Activated CD4-positive, CD25-positive, alpha-beta regulatory T cell treated with anti-CD3 and anti-CD28 coated beads, Interleukin-2, amount 50 U/mL, for 24 hours (primary cell): ENCODE measurements around the gene CHST11.

Experiments
- ATAC-seq, 2 donors: fragments of 150-1000 bp; cut with Tn5 transposase; one replicate each; pipeline ENCODE4 v1.10.0; 2021; ENCODE audit warnings: mild to moderate bottlenecking in 1 of 2, moderate library complexity in 1 of 2

CHST11 gene

DNA sequence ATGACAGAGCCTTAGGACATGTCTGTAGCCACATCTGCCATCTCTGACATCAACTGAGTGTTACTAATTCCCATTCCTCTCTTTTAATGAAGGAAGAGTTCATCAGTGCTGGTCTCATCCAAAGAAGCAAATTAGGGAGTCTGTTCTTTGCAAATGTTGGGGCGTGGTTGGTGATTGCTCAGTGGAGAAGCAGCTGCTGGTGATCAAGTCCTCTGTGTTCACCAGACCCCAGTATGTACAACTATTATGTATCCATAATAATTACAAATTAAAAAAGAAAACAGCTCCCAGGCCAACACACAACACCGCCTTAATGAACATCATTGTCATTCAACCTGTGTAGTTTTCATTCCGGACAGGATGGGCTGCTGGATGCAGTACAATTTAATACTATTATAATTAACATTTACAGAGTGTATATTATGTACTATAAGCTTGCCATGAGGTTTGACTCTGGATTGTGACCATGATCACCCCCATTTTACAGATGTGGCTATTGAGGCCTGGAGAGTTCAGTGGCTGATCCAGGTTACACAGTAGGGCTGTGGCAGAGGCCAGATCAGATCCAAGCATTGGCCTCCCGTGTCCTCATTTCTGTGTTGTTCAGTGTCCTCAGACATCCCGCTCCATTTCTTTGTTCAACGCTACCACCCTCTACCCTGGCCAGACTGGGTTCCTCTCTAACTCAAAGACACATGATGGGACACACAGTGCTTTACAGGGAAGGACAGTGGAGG is 179.0 kb downstream of the CHST11 start:
- no peak for ATAC-seq

DNA sequence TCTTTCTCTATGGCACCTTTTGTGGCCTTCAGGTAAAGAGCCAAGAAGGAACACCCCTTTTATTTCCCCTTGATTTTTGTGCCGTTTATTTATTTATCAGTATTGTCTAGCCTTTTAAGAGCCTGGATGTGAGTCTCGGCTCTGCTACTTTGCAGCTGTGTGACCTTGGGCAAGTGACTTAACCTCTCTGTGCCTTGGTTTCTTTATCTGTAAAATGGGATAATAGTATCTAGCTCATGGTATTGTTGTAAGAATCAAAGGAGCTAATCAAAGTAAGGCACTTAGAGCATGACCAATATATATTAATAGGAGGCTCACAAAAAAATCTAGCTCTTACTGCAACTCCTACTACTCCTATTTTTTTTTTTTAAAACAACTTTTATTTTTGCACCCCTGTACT is 179.7 kb downstream of the CHST11 start:
- no peak for ATAC-seq

DNA sequence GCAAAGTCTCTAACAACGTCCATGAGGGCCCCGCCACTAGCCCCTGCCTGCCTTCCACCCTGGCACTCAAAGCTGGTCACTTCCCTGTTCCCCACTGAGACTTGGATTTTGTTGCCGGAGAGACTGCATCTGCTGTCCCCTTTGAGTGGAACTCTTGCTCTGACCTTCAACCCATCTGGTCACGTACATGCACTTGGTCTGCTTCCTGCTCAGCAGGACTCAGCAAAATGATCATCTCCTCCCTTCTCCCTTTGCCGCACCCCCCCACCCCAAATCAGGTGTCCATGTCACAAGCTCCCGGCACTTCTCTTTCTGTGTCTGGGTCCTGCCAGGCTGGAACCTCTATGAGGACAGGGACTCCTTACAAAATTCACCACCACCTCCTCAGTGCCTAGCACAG is 180.9 kb downstream of the CHST11 start:
- ATAC-seq, result no peak

DNA sequence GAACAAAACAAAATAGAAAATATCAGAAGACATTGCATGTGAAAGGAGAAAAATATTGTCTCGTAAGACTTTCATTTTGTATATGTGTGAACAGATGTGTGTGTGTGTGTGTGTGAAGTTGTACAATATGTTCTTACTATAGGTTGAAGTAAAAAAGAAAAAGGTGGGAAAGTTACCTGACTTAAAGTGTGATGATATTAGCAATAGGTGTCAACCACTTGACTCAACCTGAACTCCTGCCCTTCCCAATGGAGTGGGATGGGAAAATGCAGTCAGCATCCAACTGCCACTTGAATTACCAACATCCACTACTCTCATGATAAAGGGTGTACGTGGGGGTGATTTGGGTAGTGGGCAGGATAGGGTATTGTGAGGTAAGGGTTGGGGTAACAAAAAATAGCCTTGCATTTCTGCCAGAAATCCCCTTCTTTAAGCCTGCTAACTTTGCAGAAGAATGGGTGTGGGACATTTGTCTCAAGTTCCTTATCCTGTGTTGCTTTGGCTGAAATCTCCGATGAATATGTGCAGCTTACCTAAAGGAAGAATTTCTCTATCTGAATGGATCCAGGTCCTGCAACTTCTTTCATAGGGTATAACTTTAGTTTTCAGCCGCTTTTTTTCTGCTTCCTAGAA is 181.6 kb downstream of the CHST11 start:
- peak in 1 of 2 donors; percentile 18 for ATAC-seq

DNA sequence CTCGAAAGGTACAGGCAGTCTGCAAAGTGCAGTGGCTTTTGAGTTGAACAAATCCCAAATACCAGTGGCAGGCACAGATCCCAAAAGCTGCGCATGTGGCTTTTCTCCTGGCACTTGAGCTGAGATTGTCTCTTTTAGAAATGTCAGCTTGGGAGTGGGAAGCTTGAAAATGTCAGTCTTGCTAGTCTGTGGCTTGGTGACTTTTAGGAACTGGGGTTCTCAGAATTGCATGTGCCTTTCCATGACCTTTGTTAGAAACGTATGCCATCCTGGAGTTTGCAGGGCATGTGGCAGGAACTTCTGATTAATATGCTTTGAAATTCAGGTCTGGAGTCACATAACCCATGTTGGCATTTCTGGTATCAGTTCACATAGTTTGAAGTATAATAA is 182.1 kb downstream of the CHST11 start:
- ATAC-seq, result no peak

DNA sequence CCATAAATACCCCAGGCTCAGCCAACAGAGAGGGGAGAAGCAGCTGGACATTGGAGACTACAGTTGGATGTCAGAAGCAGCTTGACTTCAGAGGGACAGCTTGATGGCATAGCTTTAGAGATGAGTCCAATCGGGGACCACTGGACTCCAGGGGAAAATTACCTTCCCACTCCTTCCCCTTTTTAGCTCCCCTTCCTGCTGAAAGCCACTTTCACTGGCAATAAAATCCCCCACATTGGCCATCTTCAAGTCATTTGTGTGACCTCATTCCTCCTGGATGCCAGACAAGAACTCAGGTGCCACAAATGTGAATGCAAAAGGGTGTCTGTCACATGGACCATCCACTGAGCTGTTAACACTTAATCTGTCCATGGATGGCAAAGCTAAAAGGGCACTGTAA is 184.2 kb downstream of the CHST11 start:
- ATAC-seq, result no peak

DNA sequence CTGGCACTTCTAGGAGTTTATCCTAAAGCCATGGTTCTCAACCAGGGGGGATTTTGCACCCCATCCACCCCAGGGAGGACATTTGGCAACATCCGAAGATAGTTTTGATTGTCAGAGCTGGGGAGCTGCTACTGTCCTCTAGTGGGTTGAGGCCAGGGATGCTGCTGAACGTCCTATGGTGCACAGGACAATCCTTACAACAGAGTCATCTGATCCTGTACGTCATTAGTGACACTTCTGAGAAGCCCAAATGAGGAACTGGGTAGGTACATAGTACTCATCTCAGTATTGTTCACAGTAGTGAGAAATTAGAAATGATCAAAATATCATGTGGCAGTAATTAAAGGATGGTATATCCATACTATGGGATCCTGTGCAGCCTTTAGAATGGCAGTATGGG is 185.1 kb downstream of the CHST11 start:
- ATAC-seq, result peak; percentile 82 to 91

DNA sequence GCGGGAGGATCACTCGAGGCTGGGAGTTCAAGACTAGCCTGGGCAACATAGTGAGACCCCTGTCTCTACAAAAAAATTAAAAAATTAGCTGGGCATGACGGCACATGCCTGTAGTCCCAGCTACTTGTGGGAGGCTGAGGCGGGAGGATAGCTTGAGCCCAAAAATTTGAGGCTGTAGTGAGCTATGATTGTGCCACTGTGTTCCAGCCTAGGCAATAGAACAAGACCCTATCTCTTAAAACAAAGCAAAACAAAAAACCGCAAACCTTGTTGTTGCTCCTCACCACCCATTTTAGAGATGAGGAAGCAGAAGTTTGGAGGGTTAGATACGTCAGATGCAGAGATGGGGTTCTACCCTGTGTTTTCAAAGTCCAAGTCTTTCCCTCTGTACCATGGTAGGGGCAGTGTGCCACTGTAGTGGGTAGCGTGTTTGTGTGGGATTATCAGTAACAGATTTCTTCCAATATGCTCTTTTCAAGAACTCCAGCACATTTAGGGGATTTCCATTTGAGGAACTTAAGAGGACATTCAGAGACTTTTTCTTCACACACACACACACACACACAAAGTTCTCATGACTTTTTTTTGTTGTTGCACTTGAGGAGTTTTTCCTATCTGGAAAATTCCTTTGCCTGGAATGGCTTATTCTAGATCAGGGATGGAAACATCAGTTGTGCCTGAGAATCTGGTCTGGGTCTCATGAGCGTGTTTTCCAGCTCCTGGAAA is 186.5 kb downstream of the CHST11 start:
- ATAC-seq, result peak; percentile 28 to 36

DNA sequence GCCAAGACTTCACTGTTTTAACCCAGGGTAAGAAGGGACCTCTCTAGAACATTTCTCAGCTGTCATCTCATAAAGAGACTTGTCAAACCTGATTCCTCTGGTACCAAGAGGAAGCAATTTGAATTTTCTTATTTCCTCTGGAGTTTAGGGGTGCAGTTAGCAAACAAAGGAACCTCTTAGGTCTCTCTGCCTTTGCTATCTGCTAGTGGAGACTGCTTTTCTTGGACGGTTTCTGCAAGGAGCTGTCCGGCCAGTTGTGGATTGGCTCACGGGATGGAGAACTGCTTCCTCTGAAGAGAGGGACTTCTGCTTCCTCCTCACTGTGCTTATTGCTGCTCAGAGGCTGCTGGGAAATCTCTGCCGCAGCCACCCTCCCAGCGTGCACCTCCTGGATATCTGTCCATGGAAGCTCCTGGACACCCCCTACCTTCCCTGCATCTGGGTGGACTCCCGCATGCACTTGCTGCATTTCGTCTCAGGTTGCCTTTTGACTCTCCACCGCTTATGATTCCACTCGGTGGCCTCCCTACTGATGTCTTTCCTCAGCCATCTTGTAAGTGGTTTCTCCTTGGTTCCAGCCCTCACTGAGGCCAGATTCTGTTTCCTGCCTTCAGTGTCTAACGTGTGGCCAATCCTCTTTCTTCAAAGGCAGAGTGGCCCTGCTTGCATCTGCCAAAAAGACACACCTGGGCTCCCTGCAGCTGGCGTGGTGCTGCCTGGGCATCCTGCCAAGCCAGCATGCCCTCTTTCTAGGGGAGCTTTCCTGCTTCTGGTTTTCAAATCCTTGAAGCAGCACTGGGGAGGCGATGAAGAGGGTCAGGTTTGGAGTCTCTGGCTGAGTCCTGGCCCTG is 187.3 kb downstream of the CHST11 start:
- ATAC-seq, result no peak

DNA sequence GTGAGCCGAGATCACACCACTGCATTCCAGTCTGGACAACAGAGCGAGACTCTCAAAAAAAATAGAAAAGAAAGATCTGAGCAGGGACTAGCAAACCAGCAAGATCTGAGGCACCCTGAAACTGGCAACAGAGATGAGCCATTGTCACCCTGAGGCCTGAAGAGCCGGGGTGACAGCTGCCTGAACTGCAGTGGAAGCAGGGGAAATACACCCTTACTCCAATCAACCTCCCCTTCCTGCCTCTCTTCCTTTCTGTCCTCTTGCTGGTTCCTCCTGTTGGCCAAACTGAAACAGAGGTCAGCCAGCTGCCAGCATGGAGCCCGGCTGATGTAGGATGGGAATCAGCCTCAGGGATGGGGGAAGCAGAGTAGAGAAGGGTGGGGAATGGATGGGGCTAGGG is 192.0 kb downstream of the CHST11 start:
- no peak for ATAC-seq

DNA sequence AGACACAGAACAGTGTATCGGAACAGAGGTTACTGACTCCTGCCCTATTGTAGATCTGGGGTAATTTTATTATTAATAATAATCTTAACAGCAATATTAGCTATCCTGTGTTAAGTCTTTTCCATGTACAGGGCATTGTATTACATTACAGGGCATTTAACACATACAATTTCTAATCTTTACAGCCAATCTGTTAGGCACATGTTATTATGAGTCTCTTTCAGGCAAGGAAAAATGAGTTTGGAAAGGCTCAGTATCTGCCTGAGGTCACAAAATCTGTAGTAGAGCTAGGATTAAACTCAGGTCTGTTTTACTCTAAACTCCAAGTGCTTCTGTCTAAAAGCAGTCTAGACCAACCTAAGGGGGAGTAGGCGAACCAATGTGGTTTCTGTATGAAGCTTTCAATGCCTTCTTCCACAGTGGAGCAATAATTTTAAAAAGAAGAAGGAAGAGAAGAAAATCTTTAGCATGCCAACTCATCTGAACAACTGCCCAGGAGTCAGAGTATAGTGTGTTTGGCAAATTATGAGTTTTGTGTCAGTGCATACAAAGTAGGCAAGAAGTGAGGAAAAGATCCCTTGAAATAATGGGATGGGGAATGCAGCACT is 192.6 kb downstream of the CHST11 start:
- no peak for ATAC-seq

DNA sequence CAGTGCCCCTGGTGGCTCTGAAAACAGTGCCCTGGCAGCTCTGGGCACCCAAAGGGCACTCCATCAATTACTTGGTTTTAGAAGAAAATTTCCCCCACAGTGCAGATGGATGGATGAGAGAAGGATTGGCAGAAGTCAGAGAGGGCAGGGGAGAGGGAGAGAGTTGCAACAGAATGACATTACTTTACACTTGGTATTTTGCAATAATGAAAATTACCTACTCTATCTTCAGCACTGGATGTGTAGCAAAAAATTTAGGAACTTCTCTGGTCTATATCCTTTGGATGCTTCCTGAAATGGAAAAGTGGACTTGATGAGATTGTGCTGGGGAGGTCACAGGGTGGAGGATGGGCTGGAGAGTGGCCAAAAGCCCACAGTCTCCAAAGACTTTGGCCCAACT is 193.2 kb downstream of the CHST11 start:
- no peak for ATAC-seq

DNA sequence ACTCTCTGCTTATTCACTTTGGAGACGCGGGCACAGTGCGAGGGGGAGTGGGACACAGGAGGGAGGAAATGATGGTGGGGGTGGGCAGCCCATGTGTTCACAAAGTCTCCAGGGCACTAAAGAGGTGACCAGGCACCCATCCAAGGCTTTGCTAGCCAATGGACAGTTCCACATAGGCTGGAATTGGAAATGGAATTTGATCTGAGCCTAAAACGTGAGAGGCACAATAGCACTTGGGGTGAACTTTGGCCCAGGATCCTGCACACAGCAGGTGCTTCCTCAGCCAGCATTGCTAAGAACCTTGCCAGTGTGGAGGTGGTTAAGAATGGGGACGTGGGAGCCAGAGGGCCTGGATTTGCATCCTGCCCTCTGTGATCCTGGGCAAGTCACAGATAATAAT is 193.8 kb downstream of the CHST11 start:
- no peak for ATAC-seq

DNA sequence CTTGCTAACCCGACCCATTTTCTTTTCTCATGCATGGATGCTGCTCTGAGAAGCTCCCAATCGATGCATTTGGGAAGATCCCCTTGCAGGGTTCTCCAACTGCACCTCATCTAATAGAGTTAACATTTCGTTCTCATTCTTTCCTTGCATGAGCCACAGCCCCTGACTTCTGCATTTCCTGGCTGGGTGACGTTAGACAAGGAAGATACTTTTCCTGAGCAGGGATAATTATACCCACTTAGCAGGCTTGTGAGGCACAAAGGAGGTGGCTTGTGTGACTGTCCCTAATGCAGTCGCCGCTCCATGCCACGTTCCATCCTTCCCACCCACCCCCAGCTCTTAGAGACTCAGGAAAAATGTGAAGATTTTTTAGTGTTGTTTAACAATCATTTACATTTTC is 195.1 kb downstream of the CHST11 start:
- no peak for ATAC-seq

DNA sequence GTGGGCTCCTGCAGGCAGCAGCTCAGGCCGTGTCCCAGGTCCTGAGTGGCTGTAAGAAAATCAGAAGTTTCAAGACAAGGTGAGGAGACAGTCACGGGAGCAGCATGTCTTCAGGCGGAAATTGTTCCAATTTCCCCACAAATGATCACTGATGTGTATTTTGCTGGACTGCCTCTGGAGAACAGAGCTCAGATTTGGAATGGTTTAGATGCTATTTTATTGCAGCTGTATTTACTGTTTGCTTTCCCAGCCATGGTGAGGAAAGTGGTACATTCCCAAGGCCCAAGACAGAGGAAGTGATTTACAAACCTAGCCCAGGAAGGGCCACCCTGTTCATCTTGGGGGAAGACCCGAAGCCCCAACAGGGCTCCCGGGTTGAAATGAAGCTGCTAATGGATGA is 195.6 kb downstream of the CHST11 start:
- no peak for ATAC-seq

DNA sequence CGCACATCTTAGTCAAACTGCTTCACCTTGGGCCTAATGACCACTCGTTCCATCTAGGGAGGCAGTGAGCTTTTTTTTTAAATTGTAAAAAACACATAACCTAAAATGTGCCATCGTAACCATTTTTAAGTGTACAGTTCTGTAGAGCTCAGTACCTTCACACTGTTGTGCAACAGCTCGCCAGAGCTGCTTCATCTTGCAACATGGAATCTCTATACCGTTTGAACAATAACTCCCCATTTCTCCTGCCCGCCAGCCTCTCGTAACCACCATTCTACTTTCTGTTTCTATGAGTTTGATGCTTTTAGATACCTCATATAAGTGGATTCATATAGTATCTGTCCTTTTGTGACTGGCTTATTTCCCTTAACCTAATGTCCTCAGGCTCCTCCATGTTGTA is 196.2 kb downstream of the CHST11 start:
- no peak for ATAC-seq

DNA sequence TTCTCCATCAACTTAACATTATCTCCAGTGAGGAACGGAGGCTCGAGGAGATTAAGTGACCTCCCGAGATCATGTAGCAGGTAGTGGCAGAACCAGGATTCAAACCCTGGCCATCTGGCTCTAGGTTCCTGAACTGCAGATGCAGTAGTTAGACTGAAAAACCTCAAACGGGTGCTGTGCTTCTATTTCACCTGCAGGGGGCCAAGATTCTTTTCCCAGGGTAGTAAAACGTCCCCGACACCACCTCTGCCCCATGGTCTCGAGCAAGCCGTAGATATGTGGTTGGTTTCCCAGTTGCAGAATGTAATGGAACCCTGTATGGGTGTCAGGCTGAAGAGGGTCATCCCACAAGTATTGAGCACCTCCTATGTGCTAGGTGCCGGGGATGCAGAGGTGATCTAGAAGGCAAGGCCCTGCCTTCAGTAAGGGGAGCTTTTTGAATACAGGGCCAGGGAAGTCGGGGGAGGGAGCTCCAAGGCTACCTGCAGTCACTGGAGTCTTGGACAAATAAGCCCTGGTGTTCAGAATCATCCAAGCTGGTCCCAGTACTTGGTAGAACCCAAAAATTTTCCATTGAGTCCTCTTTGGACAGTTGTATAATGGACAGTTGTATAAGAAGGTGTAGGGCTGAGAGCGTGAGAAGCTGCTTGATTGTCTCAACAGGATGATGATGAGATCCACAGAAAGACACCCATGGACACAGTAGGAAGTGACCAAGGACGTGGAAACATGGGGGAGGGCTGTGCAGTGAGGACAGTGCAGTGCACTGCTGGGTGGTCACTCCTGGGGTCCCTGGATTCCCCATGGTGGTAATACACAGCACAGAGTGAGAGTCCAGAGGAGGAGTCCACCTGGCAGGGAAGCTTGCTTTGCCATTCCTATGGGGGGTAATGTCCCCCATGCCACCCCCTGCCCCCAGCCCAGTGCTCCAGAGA is 197.2 kb downstream of the CHST11 start:
- ATAC-seq, result peak in 1 of 2 donors; percentile 43

DNA sequence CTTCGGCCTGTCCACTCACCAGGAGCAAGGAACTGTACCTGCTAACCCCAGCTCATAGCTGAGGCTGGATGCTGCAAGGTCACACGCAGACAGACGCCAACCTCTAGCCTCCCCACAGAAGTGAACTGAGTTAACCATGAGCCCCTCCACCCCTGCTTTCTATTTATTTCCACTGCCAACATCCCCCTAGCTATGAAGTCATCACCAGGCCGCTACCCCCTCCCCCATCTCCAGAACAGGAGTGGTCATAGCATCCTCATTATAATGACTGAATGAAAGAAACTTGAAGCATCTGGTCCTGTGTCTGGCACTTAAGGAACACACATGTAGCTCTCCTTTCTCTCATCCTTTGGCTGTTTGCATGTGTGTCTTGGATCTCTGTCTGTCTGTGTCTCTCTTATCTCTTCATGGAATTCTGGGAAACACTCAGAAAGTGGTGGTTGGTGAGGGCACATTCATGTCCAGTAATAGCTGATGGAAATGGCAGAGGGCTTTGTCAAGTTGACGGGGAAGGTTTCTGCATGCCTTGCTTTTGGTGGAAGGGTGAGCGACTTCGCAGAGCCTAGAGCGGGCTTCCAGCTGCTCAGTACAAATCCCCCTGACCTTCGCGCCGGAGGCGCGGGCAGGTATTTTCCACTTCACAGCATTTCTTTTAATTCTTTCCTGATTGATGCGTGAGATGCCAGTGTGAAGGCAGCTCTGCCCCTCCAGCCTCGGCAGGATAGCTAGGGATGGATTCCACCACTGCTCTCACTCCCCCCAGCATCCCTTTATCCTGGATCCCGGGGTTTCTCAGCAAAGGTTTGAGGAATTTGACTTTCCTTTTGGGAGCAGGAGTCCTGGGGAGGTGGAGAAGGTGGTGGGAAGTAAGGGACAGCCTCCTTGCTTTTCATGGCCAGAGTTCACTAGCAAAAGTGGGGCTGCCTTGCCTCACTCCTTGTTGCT is 198.2 kb downstream of the CHST11 start:
- no peak for ATAC-seq

DNA sequence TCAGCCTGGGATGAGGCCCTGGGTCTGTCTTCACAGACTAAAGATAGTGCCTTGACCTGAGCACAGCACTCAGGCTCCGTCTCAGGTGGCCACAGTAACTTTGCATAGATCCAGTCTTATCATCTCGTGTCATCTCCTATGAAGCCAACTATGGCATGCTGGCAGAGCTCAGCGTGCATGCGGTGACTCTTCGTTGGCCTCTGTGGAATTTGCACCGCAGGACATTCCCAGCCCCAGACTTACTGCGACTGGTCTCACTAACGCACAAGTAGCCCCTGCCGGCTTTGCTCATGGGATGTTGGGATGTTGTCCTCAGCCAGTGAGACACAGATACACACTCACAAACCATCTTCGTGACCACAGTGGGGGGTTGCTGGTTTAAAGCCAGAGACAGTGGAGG is 199.6 kb downstream of the CHST11 start:
- no peak for ATAC-seq

DNA sequence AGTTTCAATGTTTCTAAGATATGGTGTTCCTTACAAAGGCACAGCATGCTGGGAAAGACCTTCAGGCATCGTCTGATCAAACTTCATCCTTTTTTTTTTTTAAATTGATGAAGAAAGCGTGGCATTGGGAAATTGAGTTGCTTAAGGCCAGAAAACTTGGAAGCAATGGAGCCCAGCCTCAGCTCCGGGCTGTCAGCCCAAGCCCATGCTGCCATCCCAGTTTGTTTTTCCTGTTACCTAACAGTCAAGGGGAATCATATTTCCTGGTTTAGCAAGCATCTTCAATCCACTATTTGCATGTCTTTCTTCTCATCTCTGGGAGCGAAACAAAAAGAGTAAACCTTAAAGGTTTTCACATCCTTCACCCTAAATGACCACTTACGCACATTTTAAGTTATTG is 200.2 kb downstream of the CHST11 start:
- no peak for ATAC-seq
